Epidermal melanocyte (primary cell): Measurements from ENCODE around the gene BICD2.
A peak's percentile ranks its signal among the peaks of the same experiment; 100 is the strongest.
"Not testable (repeated sequence)": the region's sequence is repeated elsewhere in the genome, so short reads cannot be mapped to it uniquely, and the experiment has no call there.

Experiments
- DNase-seq: peaks from one replicate; pipeline ENCODE4 v3.0.0; 2011; ENCODE audit warnings: low spot score; ENCODE audit not compliant: insufficient read length

The BICD2 gene

GRCh38 chr9:92764381-92764987 lies at the start of gene BICD2:
BICD2 (minus strand) TSS chr9:92764833; CDS start chr9:92764744, 89 bp downstream.
- DNase-seq = no peak

GRCh38 chr9:92809629-92810326 lies 45.1 kb upstream of the BICD2 start:
- not testable (repeated sequence) for DNase-seq

DNA sequence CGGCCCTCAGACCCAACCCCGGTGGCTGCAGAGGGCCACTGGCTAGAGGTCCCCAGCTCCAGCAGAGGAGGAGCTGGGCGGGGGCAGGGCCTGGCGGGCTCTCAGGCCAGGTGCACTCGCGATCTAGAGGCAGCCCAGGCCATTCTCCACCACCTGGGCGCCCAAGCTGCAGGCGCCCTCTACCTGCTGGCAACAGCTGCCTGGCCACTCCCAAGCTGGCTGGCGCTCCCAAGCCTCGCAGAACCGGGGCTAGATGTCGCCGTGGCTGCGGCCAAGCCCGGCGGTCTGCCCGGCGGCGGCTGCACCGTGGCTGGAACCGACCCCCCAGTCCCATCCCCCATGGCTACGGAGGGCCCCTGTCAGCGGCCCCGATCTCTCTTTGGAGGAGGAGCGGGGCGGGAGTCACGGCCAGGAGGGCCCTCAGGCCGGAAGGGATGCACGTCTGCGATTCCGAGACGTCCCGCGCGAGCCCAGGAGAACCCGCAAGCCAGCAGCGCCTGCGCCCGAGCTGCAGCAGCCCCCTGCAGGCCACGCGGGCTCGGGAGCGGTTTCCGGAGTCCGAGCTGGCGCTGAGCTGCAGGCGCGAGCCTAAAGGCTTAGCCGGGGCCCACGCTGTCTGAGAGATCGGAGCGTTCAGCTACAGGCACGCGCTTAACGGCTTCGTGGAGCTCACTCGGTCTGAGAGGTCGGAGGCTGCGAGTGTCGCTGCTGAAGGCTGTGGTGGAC lies 44.3 kb upstream of the BICD2 start:
- peak; percentile 63 for DNase-seq

- DNase-seq = no peak
Observed at GRCh38 chr9:92807757-92808725, 43.4 kb upstream of the BICD2 start.

- no peak for DNase-seq
Observed at GRCh38 chr9:92807031-92807756, 42.6 kb upstream of the BICD2 start.

GRCh38 chr9:92804727-92805126 lies 40.1 kb upstream of the BICD2 start:
- no peak for DNase-seq

GRCh38 chr9:92798358-92798757 lies 33.7 kb upstream of the BICD2 start:
- DNase-seq = no peak

DNA sequence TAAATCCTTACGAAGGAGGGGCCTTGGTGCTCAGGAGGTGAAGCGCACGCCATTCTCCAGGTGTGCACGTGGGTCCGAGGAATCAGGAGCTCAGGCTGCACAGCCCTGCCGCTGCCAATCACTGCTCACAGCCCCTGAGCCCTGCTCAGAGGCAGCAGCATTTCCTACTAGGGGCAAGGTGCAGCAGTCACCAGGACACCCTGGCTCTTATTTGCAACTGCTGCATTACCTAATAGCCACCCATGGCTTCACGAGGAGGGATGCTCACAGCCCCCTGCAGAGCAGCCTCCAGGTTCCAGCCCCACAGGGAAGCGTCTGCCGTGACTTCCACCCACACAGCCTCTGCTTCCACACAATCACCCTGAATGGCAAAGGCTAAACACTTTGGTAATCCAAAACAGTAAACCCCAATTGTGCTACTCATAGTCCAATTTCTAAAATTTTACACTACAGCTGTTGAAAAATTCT lies 31.7 kb upstream of the BICD2 start:
- not testable (repeated sequence) for DNase-seq

GRCh38 chr9:92795598-92796336 lies 31.1 kb upstream of the BICD2 start:
- no peak for DNase-seq

GRCh38 chr9:92795000-92795399 lies 30.4 kb upstream of the BICD2 start:
- DNase-seq = no peak

- DNase-seq = no peak
Observed at GRCh38 chr9:92794426-92794825, 29.8 kb upstream of the BICD2 start.

DNA sequence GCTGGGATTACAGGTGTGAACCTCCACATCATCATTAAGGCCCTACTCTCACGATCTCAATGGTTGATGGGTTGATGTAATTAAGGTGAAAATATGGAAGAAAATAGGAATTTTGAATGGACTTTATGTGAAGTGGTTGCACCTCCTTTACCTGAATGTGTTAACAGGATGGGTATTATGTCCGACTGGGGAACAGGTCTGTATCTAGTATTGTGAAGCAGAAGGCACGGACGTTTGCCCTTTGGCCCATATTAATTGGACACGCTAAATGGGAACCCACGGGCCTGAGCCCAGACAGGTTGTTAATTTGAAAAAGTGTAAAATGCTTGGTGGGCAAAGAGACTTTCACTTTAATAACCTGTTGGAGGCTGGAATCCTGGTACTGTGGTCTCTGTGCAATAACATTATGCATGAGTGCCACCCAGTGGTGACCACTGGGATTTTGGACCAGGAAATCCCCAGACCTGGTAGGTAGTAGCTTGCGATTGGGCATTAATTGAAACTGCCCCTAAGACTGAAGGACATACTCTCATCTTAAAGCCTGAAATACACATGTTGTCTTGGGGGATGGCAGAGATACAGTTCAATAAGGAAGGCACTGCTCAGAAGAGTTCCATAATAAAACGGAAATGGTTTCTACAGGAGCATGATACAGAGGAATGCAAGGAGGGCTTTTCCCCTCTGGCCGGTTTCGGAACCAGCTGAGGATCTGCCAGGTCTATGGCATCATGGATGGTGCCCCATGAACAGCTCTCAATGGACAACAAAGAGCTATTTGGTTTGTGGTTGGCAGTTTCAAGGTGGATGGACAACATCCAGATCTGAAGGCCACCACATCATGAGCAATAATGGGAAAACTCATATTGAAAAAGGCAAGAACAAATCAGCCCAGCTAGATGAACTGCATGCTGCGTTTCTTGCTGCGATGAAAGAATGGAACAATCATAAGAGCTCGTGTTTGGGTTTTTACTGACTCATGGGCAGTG lies 26.2 kb upstream of the BICD2 start:
- DNase-seq = peak; percentile 80

- no peak for DNase-seq
Observed at GRCh38 chr9:92786298-92786697, 21.7 kb upstream of the BICD2 start.

GRCh38 chr9:92781899-92782298 lies 17.3 kb upstream of the BICD2 start:
- DNase-seq = no peak

- no peak for DNase-seq
Observed at GRCh38 chr9:92780206-92780605, 15.6 kb upstream of the BICD2 start.

DNA sequence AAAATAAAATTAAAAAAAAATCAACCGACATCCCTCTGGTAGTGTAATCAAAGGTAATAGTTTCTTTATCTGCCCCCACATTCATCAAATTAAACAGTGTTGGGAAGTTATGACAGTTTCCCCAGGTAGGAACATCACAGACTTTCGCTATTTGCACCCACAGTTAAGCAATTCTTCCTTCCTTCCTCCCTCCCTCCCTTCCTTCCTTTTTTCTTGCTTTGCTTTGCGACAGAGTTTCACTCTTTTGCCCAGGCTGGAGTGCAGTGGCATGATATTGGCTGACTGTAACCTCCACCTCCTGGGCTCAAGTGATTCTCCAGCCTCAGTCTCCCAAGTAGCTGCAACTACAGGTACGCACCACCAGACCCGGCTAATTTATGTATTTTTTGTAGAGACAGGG lies 10.8 kb upstream of the BICD2 start:
- no peak for DNase-seq

DNA sequence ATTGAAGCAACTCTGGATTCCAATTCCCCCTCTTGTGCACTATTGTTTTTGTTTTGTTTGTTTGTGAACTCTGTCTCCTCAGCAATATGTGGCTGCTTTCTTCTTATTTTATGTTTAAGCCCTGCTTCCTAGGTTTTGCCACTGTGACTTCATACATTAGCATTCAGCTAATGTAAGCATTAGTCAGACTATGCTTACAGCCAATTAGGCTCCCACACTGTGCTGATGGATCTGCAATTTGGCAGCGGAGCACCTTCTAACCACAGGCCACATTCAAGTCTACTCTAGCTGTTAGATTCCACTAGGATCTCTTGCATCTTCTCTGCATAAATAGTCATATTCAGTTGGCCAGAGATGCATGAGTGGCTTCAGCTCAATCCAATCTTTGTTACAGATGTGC lies 9.6 kb upstream of the BICD2 start:
- DNase-seq = no peak

DNA sequence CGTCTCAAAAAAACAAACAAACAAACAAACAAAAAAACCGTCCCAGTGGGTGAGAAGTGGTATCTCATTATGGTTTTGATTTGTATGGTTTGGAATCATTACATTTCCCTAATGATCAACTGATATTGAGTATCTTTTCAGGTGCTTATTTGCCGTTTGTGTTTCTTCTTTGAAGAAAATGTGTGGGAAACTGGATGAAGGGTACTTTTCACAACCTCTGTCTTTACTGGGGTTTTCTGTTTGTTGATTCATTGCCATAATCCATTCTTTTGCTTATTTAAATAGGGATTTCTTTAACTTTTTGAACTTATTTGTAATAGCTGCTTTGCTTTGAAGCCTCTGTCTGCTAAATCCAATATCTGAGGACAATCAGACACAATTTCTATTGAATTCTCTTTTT lies 9.2 kb upstream of the BICD2 start:
- DNase-seq = no peak

DNA sequence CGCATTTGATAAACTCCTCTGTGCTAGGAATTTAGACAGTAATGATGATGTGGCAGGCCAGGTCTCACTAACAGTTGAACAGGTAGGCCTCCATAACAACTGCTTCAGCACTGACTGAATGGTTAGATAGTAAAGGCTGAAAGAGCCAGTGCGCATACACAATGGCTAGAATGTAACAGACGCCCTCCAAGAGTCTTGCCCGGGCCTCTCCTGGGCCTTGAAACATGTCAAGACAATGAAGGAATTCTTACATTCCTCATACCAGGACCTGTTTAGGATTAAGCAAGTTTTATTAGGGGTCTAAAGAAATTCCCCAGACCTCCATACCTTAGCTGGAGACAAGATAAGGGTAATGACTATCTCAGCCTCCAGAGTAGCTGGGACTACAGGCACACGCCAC lies 6.7 kb upstream of the BICD2 start:
- no peak for DNase-seq
